GM21367 (cell line): Measurements from ENCODE around the gene TREM1.

ENCODE experiments used
- ATAC-seq: cut with Tn5 transposase; IDR thresholded peaks from one replicate; pipeline ENCODE4 v1.9.1; 2021; ENCODE audit not compliant: unreplicated experiment

Gene TREM1

DNA sequence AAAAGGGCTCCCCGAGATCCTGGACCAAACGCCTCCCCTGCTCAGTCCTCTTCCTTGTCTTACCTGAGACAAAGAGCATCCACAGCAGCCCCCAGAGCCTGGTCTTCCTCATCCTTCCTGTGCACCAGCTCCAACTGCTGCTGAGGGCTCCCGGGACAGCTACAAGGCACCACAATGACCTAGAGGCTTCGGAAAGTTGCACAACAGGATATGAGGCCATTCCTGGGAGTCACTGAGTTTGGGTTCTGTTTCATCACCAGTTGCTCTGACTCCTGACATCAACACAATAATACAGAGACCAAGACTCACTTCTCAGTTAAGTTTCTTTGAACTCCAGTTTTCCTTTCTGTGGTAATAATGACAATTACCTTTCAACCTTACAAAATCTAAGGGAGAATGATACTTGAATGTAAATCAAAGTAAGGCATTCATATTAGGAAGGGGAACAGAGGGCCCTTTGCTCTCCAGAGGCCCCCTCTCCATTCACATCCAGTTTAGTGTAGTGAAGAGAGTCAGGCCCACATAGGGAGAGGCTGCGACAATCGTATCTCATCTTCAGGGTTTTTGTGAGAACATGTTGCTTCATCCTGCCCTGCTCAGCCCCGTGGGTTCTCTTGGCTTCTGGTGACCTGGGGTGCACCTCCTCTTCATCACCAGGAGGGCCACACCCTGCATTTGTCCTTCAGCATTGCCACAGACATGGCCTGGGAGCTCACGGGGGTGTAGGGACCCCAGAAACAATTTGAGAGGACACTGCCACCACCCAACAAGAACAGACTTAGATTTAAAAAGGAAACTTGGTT is at the start of gene TREM1:
TREM1 (minus strand) TSS at position 139 of the 803 bp plus-strand sequence; CDS start at position 112, 27 bp downstream.
- ATAC-seq, result no peak

DNA sequence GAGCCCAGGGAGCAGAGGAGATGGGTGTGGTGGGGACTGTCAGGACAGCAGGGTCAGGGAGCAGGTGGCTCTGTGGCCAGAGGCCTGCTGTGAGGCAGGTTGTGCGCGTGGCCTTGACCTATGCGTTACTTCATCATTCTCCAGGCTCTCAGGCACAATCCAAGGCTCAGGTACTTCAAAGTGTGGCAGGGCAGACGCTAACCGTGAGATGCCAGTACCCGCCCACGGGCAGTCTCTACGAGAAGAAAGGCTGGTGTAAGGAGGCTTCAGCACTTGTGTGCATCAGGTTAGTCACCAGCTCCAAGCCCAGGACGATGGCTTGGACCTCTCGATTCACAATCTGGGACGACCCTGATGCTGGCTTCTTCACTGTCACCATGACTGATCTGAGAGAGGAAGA is 49.5 kb upstream of the TREM1 start:
- no peak for ATAC-seq

DNA sequence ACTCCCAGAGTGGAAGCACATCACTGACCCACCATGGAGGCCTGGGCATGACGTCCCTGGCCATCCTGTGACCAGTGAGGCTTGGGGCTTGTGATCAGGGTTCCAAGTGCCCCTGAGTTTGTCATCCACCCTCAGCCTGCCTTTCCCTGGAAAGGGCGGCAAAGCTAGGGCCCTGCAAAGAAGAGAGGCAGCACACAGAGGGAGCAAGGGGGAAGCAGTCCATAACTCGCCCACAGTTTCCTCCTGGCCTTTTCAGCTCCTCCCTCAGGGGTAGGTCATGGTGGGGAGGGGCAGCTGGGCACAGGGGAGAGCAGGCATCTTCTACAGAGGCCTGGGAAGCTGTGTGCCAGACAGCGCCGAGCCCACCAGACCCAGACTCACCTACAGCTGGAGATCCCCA is 48.8 kb upstream of the TREM1 start, which contains the start of gene NCR2:
NCR2 (plus strand) TSS at position 313 of the 400 bp plus-strand sequence. CDS start 269 bp downstream, outside the sequence.
- ATAC-seq, result no peak

DNA sequence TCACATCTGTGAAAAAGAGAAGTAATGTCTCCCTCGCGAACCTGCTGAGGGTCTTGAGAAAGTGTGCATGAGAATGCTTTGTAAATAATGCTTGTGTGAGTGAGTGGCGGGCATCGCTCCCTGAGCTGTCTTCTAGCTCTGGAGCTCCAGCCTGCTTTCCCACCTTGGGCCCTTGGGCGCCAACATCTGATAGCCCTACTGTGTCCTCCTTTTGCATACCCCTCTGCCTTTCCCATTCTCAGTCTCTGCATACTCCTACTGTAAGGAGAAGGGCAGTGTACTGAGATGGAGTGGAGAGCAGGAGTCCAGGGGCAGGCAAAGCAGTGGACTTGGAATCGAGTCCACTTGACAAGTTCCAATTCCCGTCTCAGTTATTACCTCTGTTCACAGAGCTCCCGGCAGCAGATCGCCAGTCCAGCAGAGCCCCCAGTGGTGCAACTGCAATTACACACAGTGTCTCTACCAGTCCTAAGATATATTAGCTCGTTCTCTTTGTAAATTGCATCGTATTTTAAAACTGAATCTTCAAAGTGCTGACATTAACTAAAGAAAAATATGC is 48.1 kb upstream of the TREM1 start:
- no peak for ATAC-seq

DNA sequence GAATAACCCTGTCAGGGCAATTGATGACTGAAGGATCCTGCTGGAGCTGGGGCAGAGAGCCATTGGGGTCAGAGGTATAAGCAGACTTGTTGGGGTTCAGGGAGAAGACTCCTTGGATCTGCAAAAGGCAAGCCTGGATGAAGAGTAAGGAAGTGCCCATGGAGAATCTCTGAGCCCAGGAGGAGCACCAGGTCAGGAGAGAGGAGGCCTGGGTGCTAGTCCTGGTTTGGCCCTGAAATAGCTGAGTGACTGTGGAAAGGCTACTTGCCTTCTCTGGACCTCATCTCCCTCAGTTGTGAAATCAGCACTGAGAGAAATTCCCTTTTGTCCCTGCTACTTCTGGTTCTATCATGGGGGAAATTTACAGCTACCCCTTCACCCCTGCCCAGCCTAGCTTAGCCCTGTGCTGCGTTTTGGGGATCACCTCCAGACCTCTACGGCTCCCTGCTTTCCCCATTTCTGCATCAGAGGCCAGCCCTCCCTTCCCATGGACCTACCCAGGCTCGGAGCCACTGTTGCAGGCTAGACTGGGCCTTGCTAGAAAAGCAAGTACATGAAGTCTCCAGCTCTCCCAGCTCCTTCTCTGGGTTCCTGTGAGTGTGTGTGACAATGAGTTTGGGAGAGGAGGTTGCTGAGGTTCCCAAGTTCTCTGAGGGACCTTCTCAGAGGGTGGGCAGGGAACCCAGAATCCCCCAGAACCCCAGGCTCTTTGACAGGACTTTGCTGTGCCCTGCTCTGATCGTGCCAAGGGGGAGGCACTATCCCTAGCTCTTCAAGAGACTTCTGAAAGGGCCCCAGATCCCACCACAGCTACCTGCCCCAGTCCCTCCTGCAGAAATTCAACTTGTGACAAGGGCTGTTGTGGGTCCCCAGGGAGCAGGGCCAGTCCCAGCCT is 46.6 kb upstream of the TREM1 start:
- ATAC-seq, result no peak

DNA sequence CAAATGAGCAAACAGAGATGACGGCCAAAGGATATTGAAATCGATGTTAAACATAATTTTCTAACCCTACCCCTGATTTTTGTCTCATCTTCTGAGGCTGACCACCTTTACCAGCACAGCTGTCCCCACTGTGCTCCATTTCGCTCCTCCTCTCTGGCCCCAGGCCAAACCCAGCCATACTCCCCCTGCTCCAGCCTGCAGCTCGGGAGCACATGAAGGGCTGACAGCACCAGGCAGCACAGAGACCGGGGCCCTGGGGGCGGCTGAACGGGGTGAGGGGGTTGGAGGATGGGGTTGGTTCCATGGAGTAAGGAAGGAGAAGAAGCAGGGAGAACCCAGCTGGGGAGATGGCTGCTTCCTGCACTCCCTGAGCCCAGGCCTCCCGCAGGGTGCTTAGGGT is 45.8 kb upstream of the TREM1 start:
- ATAC-seq, result no peak

DNA sequence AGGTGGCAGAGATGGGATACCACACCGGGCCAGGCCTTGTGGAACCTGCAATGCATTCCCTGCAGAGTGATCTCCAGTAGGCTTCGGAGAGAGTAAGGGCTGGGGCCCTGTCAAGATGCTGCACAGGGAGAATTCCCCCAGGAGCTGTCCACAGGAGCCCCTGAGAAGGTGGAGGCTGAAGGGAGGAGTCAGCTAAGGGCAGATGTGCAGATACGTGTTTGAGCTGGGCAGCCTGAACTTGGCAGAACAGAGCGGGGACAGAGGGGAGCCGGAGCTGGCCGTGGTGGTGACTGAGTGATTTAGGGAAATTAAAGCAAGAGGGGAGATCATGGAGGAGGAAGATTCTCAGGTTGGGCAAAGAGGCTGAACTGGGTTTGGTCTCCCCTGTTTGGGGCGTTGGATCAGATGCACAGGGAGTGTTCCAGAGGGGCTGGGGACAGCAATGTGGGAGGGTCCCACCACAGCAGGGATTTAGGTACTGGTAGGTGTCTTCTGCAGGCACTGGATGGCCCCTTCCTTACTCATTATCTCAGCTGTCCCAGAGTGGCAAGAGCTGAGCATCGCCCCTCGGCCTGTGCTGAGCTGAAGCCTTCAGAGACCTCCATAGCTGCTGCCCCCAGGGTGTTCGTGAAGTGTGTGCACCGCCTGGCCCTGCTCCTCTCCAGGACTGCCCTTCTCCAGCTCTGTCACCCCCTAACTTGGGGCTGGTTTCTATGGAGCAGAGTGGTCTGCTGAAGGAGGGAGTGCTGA is 45.1 kb upstream of the TREM1 start:
- ATAC-seq, result no peak

DNA sequence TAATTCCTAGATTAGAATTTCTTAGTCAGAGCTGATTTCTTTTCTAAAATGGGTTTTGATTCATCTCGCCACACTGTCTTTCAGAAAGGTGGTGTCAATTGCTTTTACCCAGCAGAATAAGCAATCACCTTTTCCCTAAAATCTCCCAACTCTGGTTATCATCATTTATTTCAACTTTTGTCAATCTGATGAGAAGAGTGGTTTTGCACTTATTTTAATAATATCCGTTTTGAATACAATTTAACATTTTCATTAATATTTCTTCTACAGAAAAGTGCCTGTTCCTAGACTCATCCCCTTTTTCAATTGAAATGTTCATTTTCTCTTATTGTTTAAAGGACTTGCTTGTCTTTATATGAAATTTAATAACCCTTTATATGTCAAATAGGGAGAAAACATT is 40.7 kb upstream of the TREM1 start:
- ATAC-seq, result no peak

DNA sequence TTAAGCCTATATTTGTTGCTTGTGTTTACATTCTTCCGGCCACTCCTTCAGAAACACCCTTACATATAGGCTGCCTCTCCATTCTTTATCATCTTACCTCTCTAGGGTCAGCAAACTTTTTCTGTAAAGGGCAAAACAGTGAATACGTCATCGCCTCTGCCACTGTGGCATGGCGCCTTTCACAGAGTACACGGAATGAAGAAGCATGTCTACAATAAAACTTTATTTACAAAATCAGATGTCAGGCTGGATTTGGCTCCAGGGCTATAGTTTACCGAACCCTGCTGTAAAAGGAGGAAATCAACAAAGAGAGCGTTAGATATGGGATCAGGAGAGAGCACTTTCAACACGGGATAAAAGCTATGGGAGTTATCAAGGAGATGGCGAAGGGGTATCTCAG is 39.6 kb upstream of the TREM1 start:
- ATAC-seq, result no peak

DNA sequence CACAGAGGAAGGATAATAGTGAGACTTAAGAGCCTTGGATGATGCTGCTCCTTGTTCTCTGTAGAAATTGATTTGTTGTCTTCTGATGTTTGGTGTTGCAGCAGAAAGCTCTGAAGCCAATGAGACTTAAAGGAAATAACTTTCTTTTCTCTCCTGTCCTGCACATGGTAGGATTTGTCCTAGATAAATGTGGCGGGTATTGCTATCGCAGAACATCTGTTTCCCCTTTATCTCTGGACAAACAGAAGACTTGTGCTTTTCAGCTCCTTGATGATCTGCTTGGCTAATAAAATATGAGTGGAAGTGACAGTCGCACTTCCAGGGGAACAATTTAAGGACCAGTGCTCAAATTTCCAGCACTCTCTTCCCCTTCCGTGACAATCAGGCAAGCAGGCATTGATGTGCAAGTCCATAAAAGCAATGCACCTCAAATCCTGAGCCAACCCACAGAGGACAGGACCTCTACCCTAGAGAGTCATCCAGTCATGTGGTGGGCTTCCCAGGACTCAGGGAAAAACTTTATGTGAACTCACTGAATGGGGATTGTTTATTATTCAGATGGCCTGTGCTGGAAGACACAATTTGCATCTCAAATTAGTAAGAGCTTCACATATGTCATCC is 39.1 kb upstream of the TREM1 start:
- ATAC-seq, result no peak

DNA sequence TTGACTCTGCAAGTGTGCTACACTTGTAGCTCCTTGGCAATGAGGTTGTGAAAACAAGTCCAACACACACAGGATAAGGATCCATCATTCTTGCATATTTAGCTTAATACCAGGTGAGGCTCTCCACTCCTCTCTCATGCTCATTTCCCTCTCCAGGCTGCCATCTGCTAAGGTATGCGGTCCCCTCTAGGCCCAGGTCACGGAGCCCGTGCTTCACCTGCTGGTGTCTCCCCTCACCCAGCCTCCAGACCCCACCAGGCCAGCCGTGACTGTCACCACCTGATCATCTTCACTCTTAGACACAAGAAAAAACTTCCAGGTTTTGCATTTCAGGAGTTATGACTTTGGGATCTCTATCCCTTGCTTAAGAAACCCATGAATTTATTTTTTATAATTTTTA is 34.7 kb upstream of the TREM1 start:
- ATAC-seq, result no peak

DNA sequence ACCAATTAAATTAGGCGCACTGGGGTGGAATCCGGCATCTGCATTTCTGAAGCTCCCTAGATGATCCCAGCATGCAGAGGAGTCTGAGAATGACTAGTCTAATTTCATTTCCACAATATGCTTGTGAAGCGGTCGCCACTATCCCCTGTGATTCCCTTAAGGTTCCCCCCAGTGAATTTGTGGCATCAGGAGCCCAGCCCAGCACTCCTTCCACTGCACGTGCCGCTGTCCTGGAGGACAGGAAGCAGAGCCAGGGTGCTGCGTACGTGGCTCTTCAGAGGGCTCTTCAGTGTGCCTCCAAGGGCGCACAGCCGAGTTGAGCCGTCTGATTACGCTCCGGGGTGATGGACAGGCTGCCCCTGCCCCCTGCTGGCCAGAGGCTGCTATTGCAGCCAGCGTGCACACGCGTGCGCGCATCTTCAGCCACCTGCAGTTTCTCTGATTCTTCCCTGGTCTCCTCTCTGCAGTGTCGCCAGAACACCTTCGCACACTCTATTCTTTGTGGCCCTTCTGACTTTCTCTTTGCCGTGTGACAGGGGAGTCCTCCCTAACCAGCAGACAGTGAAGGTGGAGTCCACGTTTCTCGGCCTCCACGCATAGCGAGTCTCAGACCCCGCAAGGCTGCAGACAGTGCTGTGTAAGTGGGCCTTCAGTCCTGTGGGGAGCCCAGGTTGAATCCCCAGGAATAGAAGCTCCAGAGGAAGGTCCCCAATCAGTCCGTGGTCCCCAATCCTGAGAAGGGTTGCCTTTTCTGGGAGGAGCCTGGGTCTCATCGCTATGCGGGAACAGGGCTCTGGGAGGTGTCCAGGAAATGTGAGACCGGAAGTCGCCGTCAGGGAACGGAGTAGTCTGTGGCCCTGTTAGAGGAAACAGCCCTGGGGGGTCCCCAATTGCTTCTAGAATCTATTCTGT is 32.4 kb upstream of the TREM1 start:
- ATAC-seq, result peak; percentile 69

DNA sequence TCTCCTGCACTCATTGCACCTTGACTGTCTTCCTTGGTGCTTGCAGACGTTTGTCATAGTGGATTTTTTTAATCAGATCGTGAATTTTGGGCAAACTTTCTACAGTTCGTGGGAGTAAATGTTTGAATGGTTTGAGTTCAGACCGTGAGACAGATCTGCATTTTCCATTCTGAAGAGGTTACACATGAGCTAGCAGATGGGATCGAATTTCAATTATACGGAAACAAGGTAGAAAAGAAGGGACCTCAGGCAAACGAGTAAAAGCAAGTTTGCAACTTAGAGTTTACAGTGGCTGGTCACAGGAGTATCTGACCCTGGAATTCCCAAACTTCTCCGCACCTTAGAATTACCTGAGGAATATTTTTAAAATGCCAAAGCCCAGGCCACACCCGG is 31.8 kb upstream of the TREM1 start:
- no peak for ATAC-seq

DNA sequence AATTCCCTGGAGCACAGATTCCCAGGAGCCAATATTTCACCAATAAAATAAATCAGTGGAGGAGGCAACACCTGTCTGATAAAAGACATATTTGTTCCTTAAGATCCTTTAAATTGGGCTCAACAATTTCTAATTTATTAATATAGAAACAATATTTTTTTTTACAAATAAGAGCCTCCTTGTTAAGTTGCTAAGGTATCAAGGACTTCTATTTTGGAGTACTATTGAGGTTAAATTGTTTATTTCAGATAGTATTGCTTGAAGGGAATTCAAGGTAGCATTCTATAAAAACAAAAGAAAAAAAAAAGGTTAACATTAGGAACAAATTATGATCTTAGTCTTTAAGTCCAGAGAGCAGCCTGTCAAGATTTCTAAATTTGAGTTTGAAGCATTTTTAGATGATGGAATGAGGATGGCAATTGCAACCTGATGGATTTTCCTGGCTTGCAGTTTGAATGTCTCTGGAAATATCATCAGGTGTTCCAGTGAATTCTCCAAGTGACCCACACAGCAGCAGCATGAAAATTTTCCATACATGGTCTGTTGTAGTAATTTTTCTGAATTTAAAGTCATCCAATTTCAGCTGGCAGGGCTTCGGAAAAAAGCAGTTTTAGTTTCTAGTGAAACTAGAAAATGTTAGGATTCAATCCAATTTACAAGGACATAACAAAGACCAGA is 29.6 kb upstream of the TREM1 start:
- ATAC-seq, result no peak

DNA sequence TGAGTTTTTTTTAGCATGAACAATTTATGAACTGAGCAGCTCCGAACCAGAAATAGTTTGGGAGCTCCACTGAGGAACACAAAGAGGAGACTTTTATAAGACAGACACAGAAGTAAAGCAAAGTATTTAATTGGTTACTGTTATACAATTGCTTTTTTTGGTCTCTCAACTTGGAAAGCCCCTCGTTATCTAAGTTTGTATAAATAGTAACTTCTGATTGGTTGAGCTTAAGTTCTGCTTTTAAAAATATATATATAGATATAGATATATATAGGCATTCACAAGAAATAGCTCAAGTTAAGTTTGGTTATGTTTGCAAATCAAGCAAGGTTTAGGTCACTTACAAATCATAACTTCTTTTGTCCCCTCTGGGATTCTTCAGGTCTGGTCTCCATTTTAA is 28.7 kb upstream of the TREM1 start:
- no peak for ATAC-seq

DNA sequence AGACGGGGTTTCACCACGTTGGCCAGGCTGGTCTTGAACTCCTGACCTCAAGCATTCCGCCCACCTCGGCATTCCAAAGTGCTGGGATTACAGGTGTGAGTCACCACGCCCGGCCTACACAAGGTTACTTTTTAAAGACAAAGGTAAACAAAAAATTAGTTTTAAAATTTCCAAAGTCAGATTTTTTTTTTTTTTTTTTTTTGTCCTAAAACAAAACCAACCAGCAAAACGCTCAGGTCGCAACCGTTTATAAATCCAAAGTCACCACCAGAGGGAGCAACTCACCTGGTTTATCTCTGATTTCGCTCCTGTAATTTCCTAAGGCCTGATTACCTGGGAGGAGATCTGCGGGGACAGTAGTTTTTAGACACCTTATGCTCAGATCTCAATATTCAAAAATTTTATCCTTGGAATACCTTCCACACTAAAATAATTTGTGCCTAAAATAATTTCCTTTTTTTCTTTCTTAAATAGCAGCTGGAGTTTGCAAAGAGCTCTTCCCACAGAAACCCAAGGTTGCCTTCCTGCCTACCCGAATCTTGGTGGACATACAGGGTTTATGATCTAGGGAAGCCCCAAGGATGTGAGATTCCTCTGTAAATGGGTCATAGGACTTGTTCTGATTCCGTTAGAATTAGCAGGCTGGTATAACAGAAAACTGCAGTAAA is 19.8 kb upstream of the TREM1 start:
- ATAC-seq, result no peak

DNA sequence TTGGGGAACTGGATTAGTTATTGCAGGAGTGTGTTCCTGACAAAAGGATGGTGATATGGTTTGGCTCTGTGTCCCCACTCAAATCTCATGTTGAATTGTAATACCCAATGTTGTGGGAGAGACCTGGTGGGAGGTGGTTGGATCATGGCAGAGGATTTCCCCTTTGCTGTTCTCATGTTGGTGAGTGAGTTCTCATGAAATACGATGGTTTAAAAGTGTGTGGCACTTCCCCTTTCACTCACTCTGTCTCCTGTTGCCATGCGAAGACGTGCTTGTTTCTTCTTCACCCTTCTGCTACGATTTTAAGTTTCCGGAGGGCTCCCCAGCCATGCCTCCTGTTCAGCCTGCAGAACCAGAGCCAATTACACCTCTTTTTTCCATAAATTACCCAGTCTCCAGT is 16.2 kb upstream of the TREM1 start:
- no peak for ATAC-seq

DNA sequence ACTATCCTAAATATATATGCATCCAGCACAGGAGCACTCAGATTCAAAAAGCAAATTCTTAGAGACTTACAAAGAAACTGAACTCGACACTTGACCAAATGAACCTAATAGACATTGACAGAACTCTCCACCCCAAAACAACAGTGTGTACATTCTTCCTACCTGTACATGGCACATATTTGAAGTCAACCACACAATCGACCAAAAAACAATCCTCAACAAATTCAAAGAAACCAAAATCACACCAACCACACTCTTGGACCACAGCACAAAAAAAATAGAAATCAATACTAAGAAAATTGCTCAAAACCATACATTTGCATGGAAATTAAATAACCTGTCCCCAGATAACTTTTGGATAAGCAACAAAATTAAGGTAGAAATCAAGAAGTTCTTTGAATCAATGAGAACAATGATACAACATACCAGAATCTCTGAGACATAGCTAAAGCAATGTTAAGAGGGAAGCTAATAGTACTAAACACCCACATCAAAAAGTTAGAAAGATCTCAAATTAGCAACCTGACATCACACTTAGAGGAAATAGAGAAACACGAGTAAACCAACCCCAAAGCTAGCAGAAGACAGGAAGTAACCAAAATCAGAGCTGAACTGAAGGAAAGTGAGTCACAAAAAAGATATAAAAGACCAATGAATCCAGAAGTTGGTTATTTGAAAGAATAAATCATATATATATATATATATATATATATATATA is 12.5 kb upstream of the TREM1 start:
- ATAC-seq, result no peak
